HL-60 (cell line): ENCODE measurements around the gene SMG6.
A peak's percentile ranks its signal among the peaks of the same experiment; 100 is the strongest.

Experiments
- DNase-seq, 2 experiments: peaks; one replicate each; pipeline ENCODE4 v3.0.0-alpha.2; 2010 to 2020; ENCODE audit warnings: low read depth in 1 of 2, low spot score in 1 of 2
- H3K27ac ChIP-seq: fragments of 250-450 bp; sonication (Bioruptor Pico); replicated peaks from 2 replicates; pipeline ENCODE4 v1.5.1; 2020; ENCODE audit warnings: mild to moderate bottlenecking, moderate library complexity
- H3K27me3 ChIP-seq: fragments of 250-450 bp; sonication (Bioruptor Pico); 2 replicates; pipeline ENCODE4 v1.5.1; 2021; ENCODE audit warnings: mild to moderate bottlenecking, moderate library complexity; ENCODE audit not compliant: insufficient read depth, poor library complexity, severe bottlenecking
- H3K4me3 ChIP-seq: replicated peaks from 2 replicates; pipeline ENCODE4 v1.5.1; 2011; ENCODE audit warnings: mild to moderate bottlenecking, control low read depth, low read length; ENCODE audit not compliant: insufficient read depth
- GABPA ChIP-seq: IDR thresholded peaks from 2 replicates; pipeline ENCODE4 v1.6.1; 2012; ENCODE audit warnings: low read depth
- POLR2AphosphoS5 ChIP-seq: IDR thresholded peaks from 2 replicates; pipeline ENCODE4 v1.6.1; 2012; ENCODE audit warnings: low read depth
- SPI1 ChIP-seq: IDR thresholded peaks from 2 replicates; pipeline ENCODE4 v1.6.1; 2012; ENCODE audit warnings: low read depth, mild to moderate bottlenecking, borderline replicate concordance
- TF ChIP-seq, protein P1 (sequence below): IDR thresholded peaks from 2 replicates; pipeline ENCODE4 v1.6.1; 2012; ENCODE audit warnings: low read depth; ENCODE audit not compliant: insufficient replicate concordance
- TF ChIP-seq, protein P2 (sequence below): IDR thresholded peaks from one replicate; pipeline ENCODE4 v1.5.1; 2011; ENCODE audit warnings: low read length, control low read depth, inconsistent platforms; ENCODE audit not compliant: insufficient read depth

SMG6 gene

DNA sequence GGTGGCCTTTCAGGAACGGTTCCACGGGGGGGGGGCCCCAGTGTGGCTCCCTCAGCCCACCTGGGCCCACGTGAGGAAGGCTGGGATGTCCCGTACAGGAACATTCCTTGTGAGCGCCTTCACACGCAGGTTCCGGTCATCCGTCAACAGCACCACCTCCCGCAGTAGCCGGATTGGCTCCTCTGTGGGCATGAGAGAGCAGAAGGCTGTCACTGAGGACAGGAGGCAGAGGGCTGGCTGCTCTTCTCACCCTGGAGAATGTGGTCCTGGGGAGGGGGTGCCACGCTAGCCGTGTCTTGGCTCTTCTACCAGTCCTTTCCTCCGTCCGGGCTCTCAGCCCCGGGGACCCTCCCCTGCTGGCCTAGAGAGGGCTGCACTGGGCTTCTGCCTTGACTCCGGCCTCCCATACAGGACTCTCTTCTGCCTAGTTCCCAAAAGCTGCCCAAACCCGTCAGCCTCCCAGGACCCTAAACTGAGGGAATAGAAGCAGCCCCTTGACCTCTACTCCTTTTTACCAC, 242.1 kb downstream of the SMG6 start:
- Histone ChIP-seq H3K27ac (no peak overlapping the region), H3K4me3 (no peak overlapping the region), H3K27me3 (no peaks in the 10 kb centered on the region)
- TF ChIP-seq, protein P1, sequence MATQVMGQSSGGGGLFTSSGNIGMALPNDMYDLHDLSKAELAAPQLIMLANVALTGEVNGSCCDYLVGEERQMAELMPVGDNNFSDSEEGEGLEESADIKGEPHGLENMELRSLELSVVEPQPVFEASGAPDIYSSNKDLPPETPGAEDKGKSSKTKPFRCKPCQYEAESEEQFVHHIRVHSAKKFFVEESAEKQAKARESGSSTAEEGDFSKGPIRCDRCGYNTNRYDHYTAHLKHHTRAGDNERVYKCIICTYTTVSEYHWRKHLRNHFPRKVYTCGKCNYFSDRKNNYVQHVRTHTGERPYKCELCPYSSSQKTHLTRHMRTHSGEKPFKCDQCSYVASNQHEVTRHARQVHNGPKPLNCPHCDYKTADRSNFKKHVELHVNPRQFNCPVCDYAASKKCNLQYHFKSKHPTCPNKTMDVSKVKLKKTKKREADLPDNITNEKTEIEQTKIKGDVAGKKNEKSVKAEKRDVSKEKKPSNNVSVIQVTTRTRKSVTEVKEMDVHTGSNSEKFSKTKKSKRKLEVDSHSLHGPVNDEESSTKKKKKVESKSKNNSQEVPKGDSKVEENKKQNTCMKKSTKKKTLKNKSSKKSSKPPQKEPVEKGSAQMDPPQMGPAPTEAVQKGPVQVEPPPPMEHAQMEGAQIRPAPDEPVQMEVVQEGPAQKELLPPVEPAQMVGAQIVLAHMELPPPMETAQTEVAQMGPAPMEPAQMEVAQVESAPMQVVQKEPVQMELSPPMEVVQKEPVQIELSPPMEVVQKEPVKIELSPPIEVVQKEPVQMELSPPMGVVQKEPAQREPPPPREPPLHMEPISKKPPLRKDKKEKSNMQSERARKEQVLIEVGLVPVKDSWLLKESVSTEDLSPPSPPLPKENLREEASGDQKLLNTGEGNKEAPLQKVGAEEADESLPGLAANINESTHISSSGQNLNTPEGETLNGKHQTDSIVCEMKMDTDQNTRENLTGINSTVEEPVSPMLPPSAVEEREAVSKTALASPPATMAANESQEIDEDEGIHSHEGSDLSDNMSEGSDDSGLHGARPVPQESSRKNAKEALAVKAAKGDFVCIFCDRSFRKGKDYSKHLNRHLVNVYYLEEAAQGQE, result no peak
- DNase-seq, result no peak

DNA sequence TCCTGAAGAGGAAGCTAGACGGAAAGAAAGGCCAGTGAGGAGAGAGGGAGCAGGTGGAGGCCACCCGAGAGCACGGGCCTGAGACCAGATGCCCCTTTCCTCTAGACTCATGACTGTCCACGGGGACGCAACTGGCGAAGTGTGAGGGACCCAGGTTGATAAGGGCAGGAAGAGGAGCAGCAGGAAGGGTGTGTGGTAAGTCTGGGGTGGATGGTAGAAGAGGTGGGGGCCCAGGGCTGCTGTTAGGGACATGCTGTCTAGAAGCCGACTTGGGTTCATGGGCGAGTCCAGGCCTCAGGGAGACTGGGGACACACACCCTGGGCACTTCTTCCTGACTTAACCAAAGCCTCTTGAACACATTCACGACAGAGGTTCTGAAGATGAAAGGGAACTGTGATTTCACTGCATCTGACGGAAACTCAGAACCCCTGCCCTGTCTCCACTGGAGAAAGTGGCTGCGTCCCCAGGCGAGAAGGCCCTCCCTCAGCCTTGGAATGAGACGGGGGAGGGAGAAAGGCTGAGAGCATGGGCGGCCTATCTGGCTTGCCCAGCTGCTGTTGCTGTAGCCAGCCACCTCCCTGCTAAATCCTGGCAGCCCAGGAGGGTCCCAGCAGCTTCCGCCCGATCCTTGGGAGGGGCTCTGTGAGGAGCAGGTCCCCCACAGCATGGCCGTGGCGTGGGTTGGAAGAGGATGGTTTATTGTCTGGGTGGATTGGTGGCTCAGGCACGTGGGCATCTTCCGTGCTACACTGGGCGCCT, 242.7 kb downstream of the SMG6 start:
- TF ChIP-seq, protein P2, sequence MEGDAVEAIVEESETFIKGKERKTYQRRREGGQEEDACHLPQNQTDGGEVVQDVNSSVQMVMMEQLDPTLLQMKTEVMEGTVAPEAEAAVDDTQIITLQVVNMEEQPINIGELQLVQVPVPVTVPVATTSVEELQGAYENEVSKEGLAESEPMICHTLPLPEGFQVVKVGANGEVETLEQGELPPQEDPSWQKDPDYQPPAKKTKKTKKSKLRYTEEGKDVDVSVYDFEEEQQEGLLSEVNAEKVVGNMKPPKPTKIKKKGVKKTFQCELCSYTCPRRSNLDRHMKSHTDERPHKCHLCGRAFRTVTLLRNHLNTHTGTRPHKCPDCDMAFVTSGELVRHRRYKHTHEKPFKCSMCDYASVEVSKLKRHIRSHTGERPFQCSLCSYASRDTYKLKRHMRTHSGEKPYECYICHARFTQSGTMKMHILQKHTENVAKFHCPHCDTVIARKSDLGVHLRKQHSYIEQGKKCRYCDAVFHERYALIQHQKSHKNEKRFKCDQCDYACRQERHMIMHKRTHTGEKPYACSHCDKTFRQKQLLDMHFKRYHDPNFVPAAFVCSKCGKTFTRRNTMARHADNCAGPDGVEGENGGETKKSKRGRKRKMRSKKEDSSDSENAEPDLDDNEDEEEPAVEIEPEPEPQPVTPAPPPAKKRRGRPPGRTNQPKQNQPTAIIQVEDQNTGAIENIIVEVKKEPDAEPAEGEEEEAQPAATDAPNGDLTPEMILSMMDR, result no peak
- no peak for TF ChIP-seq SPI1
- TF ChIP-seq, protein P1, result no peak
- no peak for TF ChIP-seq POLR2AphosphoS5
- no peak for TF ChIP-seq GABPA
- no peaks in the 10 kb centered on the region for H3K27me3 ChIP-seq
- H3K27ac ChIP-seq, result no peak overlapping the region
- no peak overlapping the region for H3K4me3 ChIP-seq
- no peak for DNase-seq

DNA sequence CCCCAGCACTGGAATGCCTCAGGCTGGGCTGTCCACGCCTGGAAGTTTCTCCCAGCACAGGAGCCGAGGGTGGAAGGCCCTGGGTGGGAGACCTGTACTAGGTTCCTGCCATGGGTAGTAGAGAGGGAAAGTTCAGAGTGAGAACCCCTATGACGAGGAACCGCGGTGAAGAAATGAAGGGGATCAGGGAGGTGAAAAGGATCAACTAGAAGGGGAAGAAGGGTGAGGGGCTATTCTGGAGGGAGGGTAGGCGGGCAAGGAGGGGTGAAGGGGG, 243.3 kb downstream of the SMG6 start:
- Histone ChIP-seq H3K27me3 (no peaks in the 10 kb centered on the region), H3K4me3 (no peak overlapping the region), H3K27ac (no peak overlapping the region)
- TF ChIP-seq POLR2AphosphoS5 (no peak), SPI1 (no peak)
- no peak for DNase-seq

DNA sequence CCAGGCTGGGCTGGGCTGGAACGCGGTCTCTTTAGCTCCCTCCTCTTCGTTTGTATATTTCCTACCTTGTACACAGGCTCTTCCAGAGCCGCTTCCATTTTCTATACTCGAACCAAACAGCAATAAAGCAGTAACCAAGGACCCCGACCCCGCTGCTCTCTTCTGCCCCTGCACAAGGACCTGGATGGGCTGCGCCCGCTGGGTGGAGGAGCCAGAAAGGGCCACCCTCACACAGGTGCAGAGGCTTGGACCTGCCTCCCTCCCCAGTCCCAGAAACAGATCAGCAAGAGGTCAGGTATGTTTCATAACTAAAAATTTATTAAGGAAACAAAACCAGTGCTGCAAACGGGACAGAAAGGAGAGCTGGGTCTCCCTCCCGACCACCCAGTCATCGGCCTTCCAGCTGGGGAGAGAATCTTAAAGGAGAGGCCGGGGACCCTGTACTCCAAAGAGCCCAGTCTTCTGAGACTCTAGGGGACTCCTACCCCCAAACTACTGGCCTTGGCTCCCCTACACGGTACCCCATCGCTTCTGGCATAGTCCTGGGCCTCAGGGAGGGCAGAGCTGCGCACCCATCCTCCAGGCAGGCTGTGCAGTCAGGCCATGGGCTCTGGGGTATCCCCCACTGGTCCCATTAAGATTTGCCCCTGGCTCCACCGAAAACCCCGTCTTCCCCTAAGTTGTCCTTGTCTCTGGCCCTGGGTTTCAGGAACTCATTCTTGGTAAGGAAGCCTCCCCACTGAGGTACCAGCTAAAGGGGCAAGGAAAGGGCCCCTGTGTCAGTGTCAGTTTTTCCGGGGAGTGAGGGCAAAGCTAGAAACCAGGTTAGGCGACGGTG, 243.8 kb downstream of the SMG6 start:
- H3K27ac ChIP-seq, result peak overlapping the region; percentile 66

More for the DNA sequence above, 243.8 kb downstream of the SMG6 start:
- Histone ChIP-seq H3K27me3 (no peaks in the 10 kb centered on the region), H3K4me3 (no peak overlapping the region)
- no peak for DNase-seq
- TF ChIP-seq, protein P2, result no peak
- no peak for TF ChIP-seq SPI1
- TF ChIP-seq, protein P1, result no peak
- TF ChIP-seq GABPA, result no peak
- no peak for TF ChIP-seq POLR2AphosphoS5
